ENCODE results near the gene ZNF296. TPM values are rescaled to one million over a fixed set of nuclear protein-coding genes. Genes with fewer than 3 reads are reported as not detected.

The ZNF296 gene
- total RNA-seq (1 to 10 TPM; 2.0 to 2.4 TPM), total RNA-seq (0.13 to 5.9 (median 1.2) reads per million in 172 experiments)
- 2.4 TPM for polyA plus RNA-seq (2013, experiment 1 of 2)
- polyA plus RNA-seq (2013, experiment 2 of 2) = 3.0 TPM

DNA sequence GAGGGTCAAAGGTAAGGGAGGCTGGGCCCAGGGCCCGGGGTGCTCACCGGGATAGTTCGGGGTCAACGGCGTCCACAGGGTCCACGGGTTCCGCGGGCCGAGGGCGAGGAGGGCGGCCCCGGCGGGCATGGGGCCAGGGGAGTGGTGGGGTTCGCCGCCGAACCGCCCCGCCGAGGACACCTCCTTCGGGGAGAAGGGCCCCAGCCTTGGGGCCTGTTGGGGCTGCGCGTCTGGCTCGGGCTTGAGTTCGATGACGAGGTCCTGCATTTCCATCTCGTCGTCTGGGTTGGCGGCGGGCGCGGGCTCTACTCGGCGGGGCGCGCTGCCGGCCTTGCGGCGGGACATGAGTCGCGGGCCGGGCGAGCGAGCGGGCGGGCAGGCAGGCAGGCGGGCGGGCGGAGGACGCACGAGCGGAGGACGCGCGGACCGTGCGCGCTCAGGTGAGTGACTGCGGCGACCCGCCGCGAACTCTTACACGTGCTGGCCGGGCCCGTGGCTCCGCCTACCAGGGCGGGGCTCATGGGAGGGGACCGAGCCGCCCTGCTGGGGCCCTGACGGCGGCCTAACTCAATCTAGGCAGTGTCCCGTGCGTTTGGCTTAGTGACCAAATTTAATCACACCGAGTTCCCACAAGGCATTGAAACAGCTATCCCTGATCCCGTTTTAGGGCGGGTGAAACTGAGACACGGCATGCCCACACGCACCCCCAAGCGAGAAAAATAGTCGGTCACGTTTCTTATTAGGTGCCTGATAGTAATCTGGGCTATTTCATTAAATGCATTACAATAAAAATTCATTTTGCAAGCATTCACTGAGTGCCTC, at the start of gene ZNF296:
ZNF296 (minus strand) TSS at position 450 of the 822 bp plus-strand sequence; CDS start at position 345, 105 bp downstream.
- intact Hi-C loops (cut with DNase I, micrococcal nuclease) = no loop called here
- H3K4me1 ChIP-seq (ENCODE audit: insufficient read depth, low read length) = peaks cover 58% of the 10 kb centered on the region
- Mint-ChIP-seq H3K9me3 (no peaks in the 10 kb centered on the region), H3K27ac (peak within 1 kb of the TSS; percentile 33), H3K4me1 (ENCODE audit: low read depth) (peaks cover 33% of the 10 kb centered on the region), H3K36me3 (ENCODE audit: low read depth) (peaks cover 8% of the 10 kb centered on the region), H3K27me3 (no peaks in the 10 kb centered on the region), H3K4me3 (peak within 1 kb of the TSS; percentile 85)
- peak within 1 kb of the TSS; percentile 41 to 65 for H3K27ac ChIP-seq (ENCODE audit: low read depth in 1 of 2, low read length in 2 of 2)
- peak; percentile 54 to 90 (median 72) for DNase-seq
- H3K4me3 ChIP-seq (ENCODE audit: low read length) = peak within 1 kb of the TSS; percentile 58
- peak; percentile 70 for ATAC-seq (ENCODE audit: poor library complexity)
- ChIA-PET POLR2A (interaction anchor here (2.4 to 2.8 kb wide), 2 partner anchors 15 to 16 kb away, joined by 9 read pairs; partner anchors contain the start of gene PPP1R37), CTCF (interaction anchor here (1.1 kb wide), 1 partner anchor 17 kb away, joined by 3 read pairs; no protein-coding TSS in a partner anchor)
- no peaks in the 10 kb centered on the region for H3K9me3 ChIP-seq (ENCODE audit: control insufficient read depth in 1 of 2, insufficient read depth in 1 of 2, low read length in 2 of 2)
- H3K27me3 ChIP-seq (ENCODE audit: control insufficient read depth in 1 of 2, insufficient read depth in 2 of 2, low read length in 2 of 2) = no peaks in the 10 kb centered on the region
- peaks cover 6% of the 10 kb centered on the region for H3K36me3 ChIP-seq (ENCODE audit: insufficient read depth, low read length)
- TF ChIP-seq CTCF (IDR thresholded peaks at IDR 0.05) = no peak

DNA sequence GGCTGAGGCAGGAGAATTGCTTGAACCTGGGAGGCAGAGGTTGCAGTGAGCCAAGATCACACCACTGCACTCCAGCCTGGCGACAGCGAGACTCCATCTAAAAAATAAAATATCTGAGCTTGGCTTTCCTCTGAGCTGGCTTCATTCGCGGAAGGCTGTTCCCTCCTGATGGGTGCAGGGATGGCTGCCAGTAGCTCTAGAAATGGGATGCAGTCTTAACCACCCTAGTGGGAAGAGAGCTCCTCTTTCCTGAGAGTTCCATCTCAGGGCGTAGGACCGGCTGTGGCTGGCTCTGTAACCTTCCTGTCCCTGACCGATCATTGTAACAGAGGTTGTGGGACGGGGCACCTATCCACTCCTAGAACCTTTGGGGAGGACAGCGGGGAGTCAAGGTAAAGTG, 49.1 kb upstream of the ZNF296 start:
- Mint-ChIP-seq H3K27ac (no peak overlapping the region), H3K4me3 (no peak overlapping the region), H3K9me3 (no peaks in the 10 kb centered on the region), H3K27me3 (no peaks in the 10 kb centered on the region), H3K36me3 (ENCODE audit: low read depth) (no peaks in the 10 kb centered on the region), H3K4me1 (ENCODE audit: low read depth) (peaks cover 35% of the 10 kb centered on the region)
- Histone ChIP-seq H3K9me3 (ENCODE audit: control insufficient read depth in 1 of 2, insufficient read depth in 1 of 2, low read length in 2 of 2) (no peaks in the 10 kb centered on the region), H3K4me1 (ENCODE audit: insufficient read depth, low read length) (peaks cover 27% of the 10 kb centered on the region), H3K27ac (ENCODE audit: low read depth in 1 of 2, low read length in 2 of 2) (no peak overlapping the region), H3K27me3 (ENCODE audit: control insufficient read depth in 1 of 2, insufficient read depth in 2 of 2, low read length in 2 of 2) (no peaks in the 10 kb centered on the region), H3K36me3 (ENCODE audit: insufficient read depth, low read length) (no peaks in the 10 kb centered on the region), H3K4me3 (ENCODE audit: low read length) (no peak overlapping the region)
- ATAC-seq (ENCODE audit: poor library complexity) (no peak), DNase-seq (no peak)
- TF ChIP-seq CTCF (IDR thresholded peaks at IDR 0.05) = no peak
- POLR2A ChIA-PET = interaction anchor here (0.8 kb wide), 1 partner anchor 32 kb away, joined by 3 read pairs; the partner anchor contains the start of gene PPP1R37
- intact Hi-C loops (cut with DNase I, micrococcal nuclease) = loop anchor here in 1 of 2 experiments (5.0 kb wide), 2 partner anchors 33 to 62 kb away; partner anchors contain the start of gene PPP1R37
- CTCF ChIA-PET = interaction anchor here (0.7 kb wide), 1 partner anchor 46 kb away, joined by 3 read pairs; the partner anchor contains the start of gene GEMIN7

DNA sequence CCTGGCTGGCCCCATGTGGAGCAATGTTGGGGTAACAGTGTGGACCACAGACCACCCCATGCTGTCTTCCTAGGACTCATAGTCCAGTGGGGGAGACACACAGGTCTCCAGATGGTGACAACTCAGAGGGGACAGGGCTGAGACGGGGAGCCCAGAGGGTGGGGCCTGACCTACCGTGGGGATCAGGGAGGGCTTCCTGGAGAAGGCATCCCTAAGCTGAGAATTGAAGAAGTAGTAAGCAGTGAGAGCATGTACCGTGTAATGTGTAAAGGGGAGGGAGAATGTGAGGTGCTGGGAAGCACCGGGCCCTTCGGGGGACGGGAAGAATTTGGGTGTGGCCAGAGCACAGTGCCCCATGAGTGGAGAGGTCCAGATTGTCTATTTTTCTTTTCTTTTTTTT, 47.7 kb upstream of the ZNF296 start:
- ChIA-PET CTCF (no interaction called here), POLR2A (no interaction called here)
- H3K4me1 Mint-ChIP-seq (ENCODE audit: low read depth) = peaks cover 41% of the 10 kb centered on the region

More for the DNA sequence above, 47.7 kb upstream of the ZNF296 start:
- TF ChIP-seq CTCF (IDR thresholded peaks at IDR 0.05) = no peak
- no peaks in the 10 kb centered on the region for H3K36me3 Mint-ChIP-seq (ENCODE audit: low read depth)
- no peaks in the 10 kb centered on the region for H3K27me3 Mint-ChIP-seq
- intact Hi-C loops (cut with DNase I, micrococcal nuclease) = no loop called here
- Histone ChIP-seq H3K27me3 (ENCODE audit: control insufficient read depth in 1 of 2, insufficient read depth in 2 of 2, low read length in 2 of 2) (no peaks in the 10 kb centered on the region), H3K36me3 (ENCODE audit: insufficient read depth, low read length) (no peaks in the 10 kb centered on the region), H3K4me1 (ENCODE audit: insufficient read depth, low read length) (peaks cover 33% of the 10 kb centered on the region), H3K27ac (ENCODE audit: low read depth in 1 of 2, low read length in 2 of 2) (no peak overlapping the region), H3K9me3 (ENCODE audit: control insufficient read depth in 1 of 2, insufficient read depth in 1 of 2, low read length in 2 of 2) (no peaks in the 10 kb centered on the region), H3K4me3 (ENCODE audit: low read length) (no peak overlapping the region)
- no peak for ATAC-seq (ENCODE audit: poor library complexity)
- no peak for DNase-seq
- H3K9me3 Mint-ChIP-seq = no peaks in the 10 kb centered on the region
- no peak overlapping the region for H3K4me3 Mint-ChIP-seq
- no peak overlapping the region for H3K27ac Mint-ChIP-seq
